Smooth muscle cell (in vitro differentiated cells): ENCODE data around the gene LRRC66. TPM values are rescaled to one million over a fixed set of nuclear protein-coding genes. Genes with fewer than 3 reads are reported as not detected.

Source experiments
- DNase-seq: peaks from one replicate; lab custom pipeline; 2025; ENCODE audit not compliant: unreplicated experiment; lab: John Stamatoyannopoulos, UW
- H2AFZ ChIP-seq: fragments of 200-600 bp; sonication (generic); 2 replicates; pipeline ENCODE4 v1.6.0; 2016; ENCODE audit warnings: antibody characterized with exemption, low read depth, mild to moderate bottlenecking
- H3F3A ChIP-seq: fragments of 200-600 bp; sonication (generic); 2 replicates; pipeline ENCODE4 v1.6.0; 2017; ENCODE audit warnings: antibody characterized with exemption, low read depth
- H3K27ac ChIP-seq: fragments of 200-600 bp; sonication (generic); 2 replicates; pipeline ENCODE4 v1.5.1; 2016; ENCODE audit warnings: low read depth, mild to moderate bottlenecking
- H3K27me3 ChIP-seq: fragments of 200-600 bp; sonication (generic); 2 replicates; pipeline ENCODE4 v1.6.1; 2016; ENCODE audit warnings: low read depth, mild to moderate bottlenecking
- H3K36me3 ChIP-seq: fragments of 200-600 bp; sonication (generic); 2 replicates; pipeline ENCODE4 v1.5.1; 2016; ENCODE audit warnings: low read depth
- H3K4me1 ChIP-seq: fragments of 200-600 bp; sonication (generic); 2 replicates; pipeline ENCODE4 v1.5.1; 2016; ENCODE audit warnings: low read depth
- H3K4me2 ChIP-seq: fragments of 200-600 bp; sonication (generic); 2 replicates; pipeline ENCODE4 v1.6.0; 2016; ENCODE audit warnings: mild to moderate bottlenecking
- H3K4me3 ChIP-seq: fragments of 200-600 bp; sonication (generic); 2 replicates; pipeline ENCODE4 v1.5.1; 2016; ENCODE audit warnings: mild to moderate bottlenecking
- H3K79me2 ChIP-seq: fragments of 200-600 bp; sonication (generic); 2 replicates; pipeline ENCODE4 v1.6.0; 2016; ENCODE audit warnings: low read depth, mild to moderate bottlenecking
- H3K9ac ChIP-seq: fragments of 200-600 bp; sonication (generic); 2 replicates; pipeline ENCODE4 v1.6.0; 2016; ENCODE audit warnings: low read depth
- H3K9me3 ChIP-seq: fragments of 200-600 bp; sonication (generic); replicated peaks from 2 replicates; pipeline ENCODE4 v1.5.1; 2016; ENCODE audit warnings: low read depth
- H4K20me1 ChIP-seq: fragments of 200-600 bp; sonication (generic); 2 replicates; pipeline ENCODE4 v1.6.0; 2016; ENCODE audit warnings: low read depth
- CTCF ChIP-seq: fragments of 200-600 bp; sonication (generic); IDR thresholded peaks from 2 replicates; pipeline ENCODE4 v1.5.1; 2017; ENCODE audit warnings: borderline replicate concordance, mild to moderate bottlenecking, antibody characterized with exemption; ENCODE audit not compliant: insufficient read depth, poor library complexity, severe bottlenecking
- whole genome bisulfite sequencing: methylation state at CpG from one replicate; pipeline ENCODE4 v1.1.7; 2016; ENCODE audit warnings: low lambda C conversion rate; 5-methylcytosine and 5-hydroxymethylcytosine counted together
- polyA plus RNA-seq: library from polyadenylated mRNA; unstranded; fragments of >200 nt; fragmentation: Nextera tagmentation; extraction: Ambion mirVana; gene quantifications from 2 replicates; pipeline ENCODE4 v1.2.1, GENCODE V29; 2016
- total RNA-seq: library from RNA; depleted of rRNA; stranded (reverse); fragments of >200 nt; gene quantifications from 2 replicates; pipeline ENCODE4 v1.2.3, GENCODE V29; 2014

The LRRC66 gene
- total and polyA plus RNA-seq, 2 experiments from 2014 or later, result 0.45 to 0.46 TPM

GRCh38 chr4:52005604-52006273 is 14.4 kb downstream of the LRRC66 start:
- no peak for TF ChIP-seq CTCF

GRCh38 chr4:52004414-52004813 is 15.7 kb downstream of the LRRC66 start:
- Histone ChIP-seq H3K9me3 (no peaks in the 10 kb centered on the region), H3K4me1 (no peaks in the 10 kb centered on the region), H3K9ac (no peak overlapping the region), H2AFZ (no peak overlapping the region), H4K20me1 (no peaks in the 10 kb centered on the region), H3F3A (no peaks in the 10 kb centered on the region), H3K79me2 (no peaks in the 10 kb centered on the region), H3K4me3 (no peak overlapping the region), H3K4me2 (no peak overlapping the region), H3K27ac (no peak overlapping the region), H3K27me3 (no peaks in the 10 kb centered on the region), H3K36me3 (no peaks in the 10 kb centered on the region)
- TF ChIP-seq CTCF, result no peak
- no peak for DNase-seq

More at GRCh38 chr4:52005604-52006273, 14.4 kb downstream of the LRRC66 start:
- Histone ChIP-seq H3K4me3 (no peak overlapping the region), H3K9me3 (no peaks in the 10 kb centered on the region), H3K27ac (no peak overlapping the region), H4K20me1 (no peaks in the 10 kb centered on the region), H3F3A (no peaks in the 10 kb centered on the region), H3K36me3 (no peaks in the 10 kb centered on the region), H2AFZ (no peak overlapping the region), H3K4me2 (no peak overlapping the region), H3K4me1 (no peaks in the 10 kb centered on the region), H3K79me2 (no peaks in the 10 kb centered on the region), H3K27me3 (no peaks in the 10 kb centered on the region), H3K9ac (no peak overlapping the region)
- no peak for DNase-seq
- 98% methylated on average over 2 of the region's 2 CpGs for WGBS

- Histone ChIP-seq H4K20me1 (no peaks in the 10 kb centered on the region), H3K4me3 (no peak overlapping the region), H3K79me2 (no peaks in the 10 kb centered on the region), H2AFZ (no peak overlapping the region), H3K4me2 (no peak overlapping the region), H3K9me3 (no peaks in the 10 kb centered on the region), H3K9ac (no peak overlapping the region), H3K27ac (no peak overlapping the region), H3K27me3 (no peaks in the 10 kb centered on the region), H3K36me3 (no peaks in the 10 kb centered on the region), H3K4me1 (no peaks in the 10 kb centered on the region), H3F3A (no peaks in the 10 kb centered on the region)
- WGBS, result 83% methylated on average over 2 of the region's 2 CpGs
- no peak for DNase-seq
- TF ChIP-seq CTCF, result no peak
These were observed 18.5 kb downstream of the LRRC66 start for GRCh38 chr4:52001616-52002015.

- H3K4me2 ChIP-seq, result no peak overlapping the region
- H3K36me3 ChIP-seq, result no peaks in the 10 kb centered on the region
- no peak for TF ChIP-seq CTCF
- no peaks in the 10 kb centered on the region for H3K79me2 ChIP-seq
- no peak overlapping the region for H2AFZ ChIP-seq
- no peaks in the 10 kb centered on the region for H3K27me3 ChIP-seq
- no peak for DNase-seq
- no peaks in the 10 kb centered on the region for H4K20me1 ChIP-seq
- 94% methylated on average over 5 of the region's 5 CpGs for WGBS
- H3K4me1 ChIP-seq, result no peaks in the 10 kb centered on the region
- H3K9me3 ChIP-seq, result no peaks in the 10 kb centered on the region
- no peak overlapping the region for H3K9ac ChIP-seq
- H3K4me3 ChIP-seq, result no peak overlapping the region
- no peaks in the 10 kb centered on the region for H3F3A ChIP-seq
- no peak overlapping the region for H3K27ac ChIP-seq
These were observed 20.9 kb downstream of the LRRC66 start for GRCh38 chr4:51999250-51999649.
